H1 (cell line): ENCODE data around the gene CENPP. TPM values are rescaled to one million over a fixed set of nuclear protein-coding genes. Genes with fewer than 3 reads are reported as not detected.

Experiments
- CTCF ChIA-PET: fragments of 300-600 bp; sonication (Branson Sonifier 250); formaldehyde crosslinking; loops from one replicate; lab custom pipeline; 2021; ENCODE audit not compliant: partially characterized antibody; lab: Charles Lee
- POLR2A ChIA-PET: fragments of 300-600 bp; sonication (Branson Sonifier 250); formaldehyde crosslinking; loops from one replicate; lab custom pipeline; 2021; ENCODE audit warnings: inconsistent platforms; ENCODE audit not compliant: partially characterized antibody; lab: Charles Lee
- DNase-seq, 2 experiments: peaks; one replicate each; pipeline versions ENCODE4 v3.0.0 to v3.0.0-alpha.2; 2010 to 2022; ENCODE audit warnings: low spot score in 2 of 2, low read depth in 1 of 2, mixed read lengths in 1 of 2
- FAIRE-seq: peaks from 2 replicates; lab custom pipeline; 2011; peaks lifted over from hg19 to GRCh38; lab: Jason Lieb, UNC
- H2AFZ ChIP-seq: 2 replicates; pipeline ENCODE4 v1.8.1; 2012; ENCODE audit warnings: low read length, inconsistent platforms
- H2AK5ac ChIP-seq: 2 replicates; pipeline ENCODE4 v1.6.1; 2013; ENCODE audit warnings: low read depth, low read length
- H2BK120ac ChIP-seq: replicated peaks from 2 replicates; pipeline ENCODE3; 2013; ENCODE audit warnings: low read depth, low read length, inconsistent platforms
- H2BK12ac ChIP-seq: 2 replicates; pipeline ENCODE4 v1.6.1; 2013; ENCODE audit warnings: low read depth, low read length
- H2BK15ac ChIP-seq: 2 replicates; pipeline ENCODE4 v1.6.1; 2013; ENCODE audit warnings: low read length
- H2BK20ac ChIP-seq: 2 replicates; pipeline ENCODE4 v1.6.1; 2013; ENCODE audit warnings: low read length
- H2BK5ac ChIP-seq: 2 replicates; pipeline ENCODE4 v1.6.1; 2013; ENCODE audit warnings: low read depth, low read length
- H3K14ac ChIP-seq: 2 replicates; pipeline ENCODE4 v1.6.1; 2013; ENCODE audit warnings: inconsistent platforms; ENCODE audit not compliant: insufficient read length
- H3K18ac ChIP-seq: 2 replicates; pipeline ENCODE4 v1.6.1; 2013; ENCODE audit warnings: low read length; ENCODE audit errors: extremely low read depth
- H3K23ac ChIP-seq: 2 replicates; pipeline ENCODE4 v1.6.1; 2013; ENCODE audit warnings: inconsistent platforms; ENCODE audit not compliant: insufficient read length
- H3K23me2 ChIP-seq: 2 replicates; pipeline ENCODE4 v1.6.1; 2013; ENCODE audit warnings: low read depth, low read length
- H3K27ac ChIP-seq: 2 replicates; pipeline ENCODE4 v1.6.1; 2011; ENCODE audit warnings: low read depth, low read length, inconsistent platforms
- H3K27me3 ChIP-seq, 4 experiments: replicated peaks in 1 of 4; 1 replicate in 1 of 4; 2 replicates in 3 of 4; pipeline versions ENCODE4 v1.6.1 to v1.8.1; 2011 to 2013; ENCODE audit warnings: low read length in 3 of 4, mild to moderate bottlenecking in 3 of 4, inconsistent platforms in 2 of 4, mixed read lengths in 2 of 4, moderate library complexity in 1 of 4; ENCODE audit not compliant: control insufficient read depth in 3 of 4, insufficient read depth in 3 of 4; ENCODE audit errors: extremely low read depth in 1 of 4
- H3K36me3 ChIP-seq, 4 experiments: 2 replicates each; pipeline versions ENCODE4 v1.6.1 to v1.8.1; 2011 to 2013; ENCODE audit warnings: mild to moderate bottlenecking in 4 of 4, low read length in 3 of 4, moderate library complexity in 2 of 4, control low read depth in 1 of 4, inconsistent platforms in 1 of 4; ENCODE audit not compliant: insufficient read depth in 4 of 4, control insufficient read depth in 2 of 4
- H3K4ac ChIP-seq: replicated peaks from 2 replicates; pipeline ENCODE3; 2013; ENCODE audit warnings: low read length, low read depth, mixed read lengths, inconsistent platforms; ENCODE audit not compliant: insufficient read length
- H3K4me1 ChIP-seq, 4 experiments: replicated peaks in 1 of 4; 1 replicate in 1 of 4; 2 replicates in 3 of 4; pipeline versions ENCODE4 v1.6.1 to v1.8.1; 2011 to 2013; ENCODE audit warnings: low read length in 3 of 4, inconsistent platforms in 2 of 4, mixed read lengths in 1 of 4; ENCODE audit not compliant: insufficient read depth in 4 of 4, control insufficient read depth in 3 of 4
- H3K4me2 ChIP-seq, 2 experiments: 2 replicates each; pipeline versions ENCODE4 v1.6.1 to v1.8.1; 2011 to 2013; ENCODE audit warnings: low read depth in 2 of 2, low read length in 2 of 2, control low read depth in 1 of 2, inconsistent platforms in 1 of 2, mild to moderate bottlenecking in 1 of 2; ENCODE audit not compliant: insufficient read depth in 1 of 2
- H3K4me3 ChIP-seq, 4 experiments: fragments of 200-600, 300-600 bp in 1 of 4; sonication (generic), shearing (Covaris generic), sonication (Bioruptor Twin) in 1 of 4; 2 replicates each; pipeline versions ENCODE4 v1.5.1 to v1.8.1; 2011 to 2016; ENCODE audit warnings: low read length in 4 of 4, low read depth in 3 of 4, control low read depth in 2 of 4, inconsistent platforms in 2 of 4, mild to moderate bottlenecking in 2 of 4, mixed read lengths in 1 of 4, moderate library complexity in 1 of 4; ENCODE audit not compliant: insufficient read depth in 2 of 4; ENCODE audit errors: extremely low read depth in 1 of 4
- H3K56ac ChIP-seq: replicated peaks from 2 replicates; pipeline ENCODE3; 2013; ENCODE audit warnings: low read depth, mild to moderate bottlenecking, mixed read lengths, low read length, inconsistent platforms; ENCODE audit not compliant: insufficient read length
- H3K79me1 ChIP-seq: 2 replicates; pipeline ENCODE4 v1.6.1; 2013; ENCODE audit warnings: low read depth, low read length, control low read depth
- H3K79me2 ChIP-seq, 2 experiments: 2 replicates each; pipeline versions ENCODE4 v1.6.1 to v1.8.1; 2012 to 2013; ENCODE audit warnings: low read length in 2 of 2, mild to moderate bottlenecking in 2 of 2, inconsistent platforms in 1 of 2; ENCODE audit not compliant: insufficient read depth in 2 of 2, control insufficient read depth in 1 of 2
- H3K9ac ChIP-seq, 4 experiments: replicated peaks in 1 of 4; 1 replicate in 1 of 4; 2 replicates in 3 of 4; pipeline versions ENCODE4 v1.6.1 to v1.8.1; 2011 to 2013; ENCODE audit warnings: low read depth in 3 of 4, low read length in 3 of 4, control low read depth in 2 of 4, mild to moderate bottlenecking in 2 of 4, moderate library complexity in 2 of 4, inconsistent platforms in 1 of 4; ENCODE audit errors: extremely low read depth in 1 of 4
- H3K9me3 ChIP-seq, 2 experiments: 2 replicates each; pipeline versions ENCODE4 v1.6.1 to v1.8.1; 2012 to 2013; ENCODE audit warnings: mild to moderate bottlenecking in 2 of 2, moderate library complexity in 2 of 2, control low read depth in 1 of 2, inconsistent platforms in 1 of 2, low read depth in 1 of 2, low read length in 1 of 2, mixed read lengths in 1 of 2; ENCODE audit not compliant: insufficient read depth in 2 of 2
- H4K20me1 ChIP-seq, 2 experiments: replicated peaks in 1 of 2; 2 replicates each; pipeline versions ENCODE3 to v1.8.1; 2011 to 2013; ENCODE audit warnings: inconsistent platforms in 2 of 2, low read length in 2 of 2, mild to moderate bottlenecking in 1 of 2; ENCODE audit not compliant: insufficient read depth in 2 of 2, control insufficient read depth in 1 of 2
- H4K5ac ChIP-seq: 2 replicates; pipeline ENCODE4 v1.6.1; 2013; ENCODE audit warnings: low read length, low read depth, mixed read lengths, inconsistent platforms; ENCODE audit not compliant: insufficient read length
- H4K8ac ChIP-seq: 2 replicates; pipeline ENCODE4 v1.8.0; 2013; ENCODE audit warnings: mild to moderate bottlenecking, moderate library complexity, low read length, inconsistent platforms; ENCODE audit not compliant: insufficient read depth; ENCODE audit errors: extremely low read depth
- H4K91ac ChIP-seq: replicated peaks from 2 replicates; pipeline ENCODE3; 2013; ENCODE audit warnings: low read length, mixed read lengths, inconsistent platforms; ENCODE audit not compliant: insufficient read length
- BRCA1 ChIP-seq: IDR thresholded peaks from 2 replicates; pipeline ENCODE4 v1.6.1; 2012; ENCODE audit warnings: low read depth, low read length, improper control_type of control experiment
- CREB1 ChIP-seq: IDR thresholded peaks from 2 replicates; pipeline ENCODE4 v1.6.1; 2012; ENCODE audit warnings: inconsistent platforms
- EZH2 ChIP-seq: fragments of 200-600 bp; sonication (generic); IDR thresholded peaks from 2 replicates; pipeline ENCODE4 v1.7.1; 2012; ENCODE audit warnings: low read depth, mild to moderate bottlenecking, moderate library complexity, low read length, inconsistent platforms; ENCODE audit not compliant: severe bottlenecking
- NRF1 ChIP-seq: IDR thresholded peaks from 2 replicates; pipeline ENCODE4 v1.6.1; 2011; ENCODE audit warnings: mild to moderate bottlenecking, low read depth, low read length, improper control_type of control experiment
- SIRT6 ChIP-seq: IDR thresholded peaks from one replicate; pipeline ENCODE4 v1.7.1; 2012; ENCODE audit warnings: low read length, inconsistent platforms
- polyA plus RNA-seq, 7 experiments: library from polyadenylated mRNA; depleted of rRNA in 3 of 7; stranded (reverse) in 5 of 7; unstranded in 2 of 7; fragments of >200 nt in 5 of 7; fragments of 200-250 nt in 2 of 7; gene quantifications; 1 replicate in 5 of 7; 2 replicates in 1 of 7; 4 replicates in 1 of 7; pipeline versions ENCODE4 v1.2.1 to v1.2.3, GENCODE V29; 2011 to 2013; ENCODE audit warnings: missing spikeins in 2 of 7, mixed read lengths in 2 of 7
- total RNA-seq: library from RNA; stranded (reverse); fragmentation: NEBNext Ultra II Directional; extraction: Animal tissue kit (Norgen Biotek cat#: 25700); gene quantifications from 2 replicates; pipeline ENCODE4 v1.2.1, GENCODE V29; 2021

The CENPP gene
- total and polyA plus RNA-seq, 2 of the 8 experiments (the other 6 are each of a cell fraction or from before 2014, with no cell fraction given): 2.7 to 10.8 TPM

DNA sequence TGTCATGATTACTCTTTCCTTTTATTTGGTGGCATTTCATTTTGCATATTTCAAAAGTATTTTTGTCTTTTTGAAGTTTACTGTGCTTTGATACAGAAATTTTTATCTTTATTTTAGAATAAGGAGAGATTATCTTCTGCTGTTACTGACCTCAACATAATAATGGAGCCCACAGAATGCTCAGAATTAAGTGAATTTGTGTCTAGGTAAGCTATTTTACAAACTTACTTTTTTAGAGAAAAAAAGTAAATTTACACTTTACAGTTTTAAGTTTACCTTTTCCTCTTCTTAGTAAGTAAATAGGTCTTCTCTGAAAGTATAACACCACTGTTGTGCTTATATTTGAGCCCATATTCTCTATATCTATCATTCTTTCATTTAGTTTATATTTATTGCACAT lies 19.8 kb downstream of the CENPP start:
- Histone ChIP-seq H2BK20ac (no peak overlapping the region), H3K27ac (no peak overlapping the region), H3K4me2 (no peak overlapping the region), H2AFZ (no peak overlapping the region), H3K9me3 (peaks cover 2 to 6% of the 10 kb centered on the region in 2 experiments; a peak in 1 of 4 replicates), H4K91ac (no peak overlapping the region), H3K79me2 (no peaks in the 10 kb centered on the region), H3K14ac (no peak overlapping the region), H3K23me2 (no peaks in the 10 kb centered on the region), H3K18ac (no peak overlapping the region), H3K23ac (no peak overlapping the region), H3K9ac (no peak overlapping the region), H3K36me3 (peaks cover 0 to 3% (median 1%) of the 10 kb centered on the region in 4 experiments; a peak in 2 of 8 replicates), H3K27me3 (no peaks in the 10 kb centered on the region), H2BK12ac (no peak overlapping the region), H2BK5ac (no peak overlapping the region), H4K8ac (no peak overlapping the region), H4K5ac (no peak overlapping the region), H2BK15ac (no peak overlapping the region), H2AK5ac (no peak overlapping the region), H3K4me3 (no peak overlapping the region), H3K4ac (no peak overlapping the region), H3K4me1 (no peaks in the 10 kb centered on the region), H3K79me1 (no peaks in the 10 kb centered on the region), H3K56ac (no peak overlapping the region), H2BK120ac (no peak overlapping the region), H4K20me1 (peaks cover 0 to 2% of the 10 kb centered on the region in 2 experiments)
- ChIA-PET POLR2A (no interaction called here), CTCF (no interaction called here)
- TF ChIP-seq BRCA1: no peak
- TF ChIP-seq CREB1: no peak
- no peak for TF ChIP-seq NRF1
- TF ChIP-seq EZH2: no peak
- TF ChIP-seq SIRT6: no peak
- FAIRE-seq: no peak
- no peak for DNase-seq
